Ovary (tissue), 10 donors: Measurements from ENCODE around the gene NOXA1. TPM values are rescaled to one million over a fixed set of nuclear protein-coding genes. Genes with fewer than 3 reads are reported as not detected.

Experiments
- DNase-seq, 5 donors: peaks; one replicate each; pipeline ENCODE4 v3.0.0-alpha.2; 2019 to 2020
- H3K27ac ChIP-seq, 2 donors: fragments of 200-600 bp; one replicate each; pipeline versions ENCODE4 v1.5.1 to v1.8.0; 2019 to 2022
- H3K27me3 ChIP-seq: fragments of 200-600 bp; one replicate; pipeline ENCODE4 v1.8.0; 2022
- H3K36me3 ChIP-seq: fragments of 200-600 bp; sonication (generic); one replicate; pipeline ENCODE4 v1.5.1; 2019
- H3K4me1 ChIP-seq: one replicate; pipeline ENCODE4 v1.8.1; 2013; ENCODE audit warnings: mild to moderate bottlenecking, moderate library complexity; ENCODE audit not compliant: insufficient read depth
- H3K4me3 ChIP-seq: fragments of 200-600 bp; sonication (generic); one replicate; pipeline ENCODE4 v1.5.1; 2017
- H3K9me3 ChIP-seq, 2 donors: fragments of 200-600 bp in 1 of 2; sonication (generic) in 1 of 2; one replicate each; pipeline versions ENCODE4 v1.5.1 to v1.8.1; 2013 to 2019; ENCODE audit warnings: mild to moderate bottlenecking in 1 of 2, moderate library complexity in 1 of 2
- EP300 ChIP-seq: sonication (generic); formaldehyde crosslinking; IDR thresholded peaks from one replicate; pipeline ENCODE4 v1.6.1; 2017; ENCODE audit warnings: antibody characterized with exemption
- POLR2A ChIP-seq: fragments of 450-650 bp; IDR thresholded peaks from one replicate; pipeline ENCODE4 v1.6.1; 2017; ENCODE audit warnings: antibody characterized with exemption, mild to moderate bottlenecking, moderate library complexity
- WGBS, 3 donors: extraction: QIAGEN DNeasy Blood & Tissue Kit in 1 of 3; methylation state at CpG; one replicate each; pipeline versions ENCODE4 v1.1.5 to v1.1.7; 2013 to 2017; 5-methylcytosine and 5-hydroxymethylcytosine counted together
- intact Hi-C, 4 donors: fragments of 100-400 bp; cut with DNase I; formaldehyde crosslinking; loops; one replicate each; pipeline versions ENCODE4 v1.11.0 to v1.15.1; 2022 to 2023
- long read RNA-seq, 3 donors: library from polyadenylated mRNA in 2 of 3; unstranded in 2 of 3; transcript quantifications; one replicate each; pipeline ENCODE4 v2.0.0 and lab custom pipeline, GENCODE V29; 2021 to 2026
- polyA plus RNA-seq, 2 donors: library from polyadenylated mRNA; stranded (reverse); fragments of 200-250 nt in 1 of 2; fragments of 350-450 nt in 1 of 2; fragmentation: Illumina TruSeq in 1 of 2; extraction: RNeasy Lipid Tissue Mini Kit (QIAGEN cat#74804) in 1 of 2; gene quantifications; one replicate each; pipeline ENCODE4 v1.2.3, GENCODE V29; 2013 to 2014
- total RNA-seq, 7 donors: library from RNA; depleted of rRNA in 2 of 7; stranded (reverse); fragments of >200 nt in 2 of 7; fragmentation: NEBNext Ultra II Directional in 3 of 7; extraction: Animal tissue kit (Norgen Biotek cat#: 25700) in 3 of 7; gene quantifications; one replicate each; pipeline versions ENCODE4 v1.1.0 to v1.2.4, GENCODE V29; 2016 to 2023
- TF ChIP-seq, protein P1 (sequence below), 3 donors: fragments of 450-650 bp in 2 of 3; fragments of 200-600 bp in 1 of 3; IDR thresholded peaks; one replicate each; pipeline versions ENCODE4 v1.5.1 to v1.8.0; 2016 to 2022; ENCODE audit warnings: antibody characterized with exemption in 3 of 3, mild to moderate bottlenecking in 1 of 3
- donor health status: DM: no; HTN: no; CAD: no; lungs with moderate emphysema.
- donor health status: DM: no; HTN: no; CAD: no.
- donor health status: Bipolar disorder and iron deficiency.
- donor health status: DM: yes; HTN: yes; CAD: no.
- donor health status: DM: no; HTN: no; CAD: no.
- donor health status: DM: yes; HTN: yes; CAD: no.

The NOXA1 gene
- 10 to 100 TPM in 5 of 7 donors, 1 to 10 TPM in 2; 8.5 to 18.5 (median 13.8) TPM for total RNA-seq
- 1 to 10 TPM in 1 of 2 donors, not detected in 1; 7.1 TPM for polyA plus RNA-seq
- long read RNA-seq, donor 1, partial matches to known transcripts: 19 of 38 reads
- long read RNA-seq, donor 1, other reads (novel, unspliced or antisense): 19 of 38 reads
- long read RNA-seq, donor 2: 0 reads
- long read RNA-seq, donor 3, partial matches to known transcripts: 12 of 46 reads
- long read RNA-seq, donor 3, other reads (novel, unspliced or antisense): 34 of 46 reads

- H3K9me3 ChIP-seq: no peaks in the 10 kb centered on the region
- H3K4me3 ChIP-seq: peak within 1 kb of the TSS; percentile 89
- peak; percentile 95 to 98 (median 97) for DNase-seq
- TF ChIP-seq, protein P1, sequence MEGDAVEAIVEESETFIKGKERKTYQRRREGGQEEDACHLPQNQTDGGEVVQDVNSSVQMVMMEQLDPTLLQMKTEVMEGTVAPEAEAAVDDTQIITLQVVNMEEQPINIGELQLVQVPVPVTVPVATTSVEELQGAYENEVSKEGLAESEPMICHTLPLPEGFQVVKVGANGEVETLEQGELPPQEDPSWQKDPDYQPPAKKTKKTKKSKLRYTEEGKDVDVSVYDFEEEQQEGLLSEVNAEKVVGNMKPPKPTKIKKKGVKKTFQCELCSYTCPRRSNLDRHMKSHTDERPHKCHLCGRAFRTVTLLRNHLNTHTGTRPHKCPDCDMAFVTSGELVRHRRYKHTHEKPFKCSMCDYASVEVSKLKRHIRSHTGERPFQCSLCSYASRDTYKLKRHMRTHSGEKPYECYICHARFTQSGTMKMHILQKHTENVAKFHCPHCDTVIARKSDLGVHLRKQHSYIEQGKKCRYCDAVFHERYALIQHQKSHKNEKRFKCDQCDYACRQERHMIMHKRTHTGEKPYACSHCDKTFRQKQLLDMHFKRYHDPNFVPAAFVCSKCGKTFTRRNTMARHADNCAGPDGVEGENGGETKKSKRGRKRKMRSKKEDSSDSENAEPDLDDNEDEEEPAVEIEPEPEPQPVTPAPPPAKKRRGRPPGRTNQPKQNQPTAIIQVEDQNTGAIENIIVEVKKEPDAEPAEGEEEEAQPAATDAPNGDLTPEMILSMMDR (IDR thresholded peaks at IDR 0.05): peak in 2 of 3 donors; percentile 83 to 89
- TF ChIP-seq POLR2A (peak; percentile 63), EP300 (no peak)
- WGBS, 3 donors: 0 to 1% (median 0%) methylated on average over 30 to 112 of the region's 113 CpGs
- intact Hi-C loops: loop anchor here in 1 of 4 donors (2.0 kb wide), 1 partner anchor 36 kb away; the partner anchor contains the start of gene NSMF
- H3K27me3 ChIP-seq: no peaks in the 10 kb centered on the region
- no peaks in the 10 kb centered on the region for H3K36me3 ChIP-seq
- H3K4me1 ChIP-seq: no peaks in the 10 kb centered on the region
- peak within 1 kb of the TSS; percentile 16 to 92 for H3K27ac ChIP-seq
Observed at GRCh38 chr9:137422604-137423513, at the start of gene NOXA1, which contains the start of gene EXD3. TSS of gene NOXA1 (plus strand) at chr9:137423393. CDS start at chr9:137423530, 137 bp downstream. TSS of gene EXD3 (minus strand) at chr9:137423162. CDS start at chr9:137395357, 27,805 bp downstream.

DNA sequence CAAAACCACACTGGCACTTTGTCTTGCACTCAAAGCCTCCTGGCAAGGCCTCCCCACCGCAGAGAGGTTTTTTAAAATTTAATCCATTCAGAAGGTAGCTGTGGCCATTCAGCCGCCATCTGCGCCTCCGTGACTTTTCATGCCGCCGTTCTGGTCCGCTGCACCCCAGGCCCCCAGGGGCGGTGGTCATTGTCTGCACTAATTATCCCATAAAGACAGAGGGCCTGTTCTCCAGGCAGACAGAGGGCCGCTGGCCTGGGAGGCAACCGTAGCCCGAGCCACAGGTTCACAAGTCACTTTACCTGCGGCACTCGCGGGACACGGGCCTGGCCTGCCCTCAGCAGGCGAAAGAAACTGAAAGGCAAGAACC, 49.6 kb upstream of the NOXA1 start:
- peak in 3 of 5 donors; percentile 6 to 11 (median 8) for DNase-seq
- Histone ChIP-seq H3K9me3 (no peaks in the 10 kb centered on the region), H3K4me1 (no peaks in the 10 kb centered on the region), H3K4me3 (no peak overlapping the region), H3K36me3 (no peaks in the 10 kb centered on the region), H3K27me3 (no peaks in the 10 kb centered on the region), H3K27ac (no peak overlapping the region)
- intact Hi-C loops: no loop called here
- TF ChIP-seq, protein P1 (IDR thresholded peaks at IDR 0.05): no peak
- 95 to 96% (median 95%) methylated on average over 16 of the region's 16 CpGs for WGBS, 3 donors

DNA sequence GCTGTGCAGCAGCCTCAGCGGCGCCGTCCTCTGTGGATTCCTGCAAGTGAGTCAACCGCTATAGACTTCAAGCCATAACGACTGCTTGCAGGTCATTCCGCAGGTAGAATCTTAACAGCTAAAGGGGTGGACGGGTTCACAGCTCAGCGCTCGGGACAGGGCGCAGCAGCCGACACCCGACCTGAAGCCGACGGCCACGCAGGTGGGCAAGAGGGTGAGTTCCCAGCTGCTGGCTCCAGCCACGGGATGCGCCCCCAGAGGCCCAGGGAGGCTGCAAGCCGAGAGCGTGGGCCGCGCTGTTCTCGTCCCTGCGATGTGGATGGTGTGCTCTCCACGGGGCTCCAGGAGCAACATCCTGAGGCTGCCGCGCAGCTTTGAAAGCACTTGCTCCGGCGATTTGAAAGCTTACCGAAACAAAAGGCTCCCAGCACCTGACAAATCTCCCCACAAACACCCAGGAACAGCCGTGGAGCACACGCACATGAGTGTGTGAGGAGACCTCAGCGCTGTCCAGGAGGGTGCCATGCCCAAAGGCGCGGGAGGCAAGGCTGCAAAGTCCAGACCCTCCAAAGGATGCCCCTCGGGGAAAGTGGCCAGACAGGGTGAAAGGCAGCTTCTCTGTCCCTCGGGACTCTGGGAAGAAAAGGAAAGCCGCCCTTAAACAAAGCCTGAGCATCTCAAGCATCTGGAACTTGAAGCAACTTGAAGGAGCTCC, 48.9 kb upstream of the NOXA1 start:
- intact Hi-C loops: no loop called here
- TF ChIP-seq, protein P1 (IDR thresholded peaks at IDR 0.05): no peak
- no peak for TF ChIP-seq EP300
- no peak for TF ChIP-seq POLR2A
- no peaks in the 10 kb centered on the region for H3K36me3 ChIP-seq
- no peaks in the 10 kb centered on the region for H3K27me3 ChIP-seq
- no peak overlapping the region for H3K4me3 ChIP-seq
- DNase-seq: peak in 3 of 5 donors; percentile 9 to 23 (median 11)
- no peak overlapping the region for H3K27ac ChIP-seq
- WGBS, 3 donors: 94 to 95% (median 94%) methylated on average over 37 of the region's 37 CpGs
- no peaks in the 10 kb centered on the region for H3K4me1 ChIP-seq
- no peaks in the 10 kb centered on the region for H3K9me3 ChIP-seq
